NB4 (cell line): ENCODE results near the gene MGME1.

Source experiments
- POLR2A ChIP-seq: IDR thresholded peaks from 2 replicates; pipeline ENCODE4 v1.6.1; 2011; ENCODE audit warnings: mild to moderate bottlenecking; ENCODE audit not compliant: insufficient read length; ENCODE audit errors: extremely low read depth
- TF ChIP-seq, protein P1 (sequence below): IDR thresholded peaks from one replicate; pipeline ENCODE4 v1.5.1; 2012; ENCODE audit warnings: low read depth, low read length

DNA sequence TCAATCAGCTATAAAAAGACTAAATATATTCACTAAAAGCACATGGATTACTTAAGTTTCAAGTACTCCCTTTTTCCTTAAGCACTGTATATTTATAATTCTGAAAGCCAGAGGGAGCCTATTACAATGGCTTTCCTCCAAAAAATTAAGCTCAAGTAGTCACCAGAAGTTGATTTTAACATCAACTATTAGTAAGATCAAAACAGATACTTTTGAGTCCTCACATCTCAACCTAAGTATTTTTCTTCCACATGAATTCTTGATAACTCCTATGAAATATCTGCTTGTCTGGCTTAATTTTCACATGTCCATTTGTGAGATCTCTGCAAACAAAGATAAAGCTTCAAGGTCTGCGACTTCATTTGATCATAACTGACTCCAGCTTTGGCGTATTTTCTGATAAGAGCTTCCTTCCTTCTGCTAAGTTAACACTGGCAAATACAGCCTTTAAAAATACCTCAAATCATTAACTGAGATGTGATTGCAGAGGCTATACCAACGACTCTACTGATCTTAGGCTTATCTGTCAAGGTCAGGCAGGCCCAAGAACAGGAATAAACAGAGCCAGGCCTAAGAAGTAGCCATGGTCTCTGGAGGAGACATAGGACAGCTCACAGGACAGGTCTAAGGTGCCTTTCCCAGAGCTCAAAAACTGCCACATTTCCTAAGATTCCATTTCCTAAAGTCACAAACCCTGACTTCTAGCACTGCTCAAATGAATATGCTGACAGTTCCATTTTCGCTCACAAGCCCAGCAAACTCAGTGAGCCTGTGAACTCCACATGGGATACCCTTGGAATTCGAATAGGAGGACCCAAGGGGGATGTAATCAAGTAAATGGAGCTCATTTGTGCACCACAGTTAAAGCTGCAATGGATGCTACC lies 10.2 kb upstream of the MGME1 start:
- TF ChIP-seq, protein P1, sequence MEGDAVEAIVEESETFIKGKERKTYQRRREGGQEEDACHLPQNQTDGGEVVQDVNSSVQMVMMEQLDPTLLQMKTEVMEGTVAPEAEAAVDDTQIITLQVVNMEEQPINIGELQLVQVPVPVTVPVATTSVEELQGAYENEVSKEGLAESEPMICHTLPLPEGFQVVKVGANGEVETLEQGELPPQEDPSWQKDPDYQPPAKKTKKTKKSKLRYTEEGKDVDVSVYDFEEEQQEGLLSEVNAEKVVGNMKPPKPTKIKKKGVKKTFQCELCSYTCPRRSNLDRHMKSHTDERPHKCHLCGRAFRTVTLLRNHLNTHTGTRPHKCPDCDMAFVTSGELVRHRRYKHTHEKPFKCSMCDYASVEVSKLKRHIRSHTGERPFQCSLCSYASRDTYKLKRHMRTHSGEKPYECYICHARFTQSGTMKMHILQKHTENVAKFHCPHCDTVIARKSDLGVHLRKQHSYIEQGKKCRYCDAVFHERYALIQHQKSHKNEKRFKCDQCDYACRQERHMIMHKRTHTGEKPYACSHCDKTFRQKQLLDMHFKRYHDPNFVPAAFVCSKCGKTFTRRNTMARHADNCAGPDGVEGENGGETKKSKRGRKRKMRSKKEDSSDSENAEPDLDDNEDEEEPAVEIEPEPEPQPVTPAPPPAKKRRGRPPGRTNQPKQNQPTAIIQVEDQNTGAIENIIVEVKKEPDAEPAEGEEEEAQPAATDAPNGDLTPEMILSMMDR, result no peak
- no peak for TF ChIP-seq POLR2A
